Measurements from ENCODE around the gene RBM11.
"Not testable (repeated sequence)": the region's sequence is repeated elsewhere in the genome, so short reads cannot be mapped to it uniquely, and the experiment has no call there.

RBM11 gene, protein sequence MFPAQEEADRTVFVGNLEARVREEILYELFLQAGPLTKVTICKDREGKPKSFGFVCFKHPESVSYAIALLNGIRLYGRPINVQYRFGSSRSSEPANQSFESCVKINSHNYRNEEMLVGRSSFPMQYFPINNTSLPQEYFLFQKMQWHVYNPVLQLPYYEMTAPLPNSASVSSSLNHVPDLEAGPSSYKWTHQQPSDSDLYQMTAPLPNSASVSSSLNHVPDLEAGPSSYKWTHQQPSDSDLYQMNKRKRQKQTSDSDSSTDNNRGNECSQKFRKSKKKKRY

GRCh38 chr21:14215971-14216641, at the start of gene RBM11:
Gene RBM11, plus strand, starts transcription at chr21:14216157. Its CDS starts 30 bp downstream, at chr21:14216187.
- DNase-seq = peak; percentile 81

DNA sequence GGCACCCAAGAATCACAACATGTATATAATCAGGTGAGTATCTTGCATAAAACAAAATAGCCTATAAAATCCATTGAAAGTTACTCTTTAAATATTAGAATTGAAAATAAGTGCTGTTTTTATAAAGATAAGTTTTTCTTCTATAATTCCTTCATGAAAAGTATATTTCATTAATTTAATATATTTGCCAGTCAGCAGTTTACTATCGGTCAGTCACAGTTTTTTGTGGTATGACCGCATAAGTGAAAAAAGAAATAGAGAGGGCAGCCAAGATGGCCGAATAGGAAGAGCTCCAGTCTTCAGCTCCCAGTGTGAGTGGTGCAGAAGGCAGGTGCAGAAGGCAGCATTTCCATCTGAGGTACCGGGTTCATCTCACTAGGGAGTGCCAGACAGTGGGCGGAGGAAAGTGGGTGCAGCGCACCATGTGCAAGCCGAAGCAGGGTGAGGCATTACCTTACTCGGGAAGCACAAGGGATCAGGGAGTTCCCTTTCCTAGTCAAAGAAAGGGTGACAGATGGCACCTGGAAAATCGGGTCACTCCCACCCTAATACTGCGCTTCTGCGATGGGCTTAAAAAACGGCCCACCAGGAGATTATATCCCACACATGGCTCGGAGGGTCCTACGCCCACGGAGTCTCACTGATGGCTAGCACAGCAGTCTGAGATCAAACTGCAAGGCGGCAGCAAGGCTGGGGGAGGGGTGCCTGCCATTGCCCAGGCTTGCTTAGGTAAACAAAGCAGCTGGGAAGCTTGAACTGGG, 49.3 kb upstream of the RBM11 start:
- DNase-seq = not testable (repeated sequence)

DNA sequence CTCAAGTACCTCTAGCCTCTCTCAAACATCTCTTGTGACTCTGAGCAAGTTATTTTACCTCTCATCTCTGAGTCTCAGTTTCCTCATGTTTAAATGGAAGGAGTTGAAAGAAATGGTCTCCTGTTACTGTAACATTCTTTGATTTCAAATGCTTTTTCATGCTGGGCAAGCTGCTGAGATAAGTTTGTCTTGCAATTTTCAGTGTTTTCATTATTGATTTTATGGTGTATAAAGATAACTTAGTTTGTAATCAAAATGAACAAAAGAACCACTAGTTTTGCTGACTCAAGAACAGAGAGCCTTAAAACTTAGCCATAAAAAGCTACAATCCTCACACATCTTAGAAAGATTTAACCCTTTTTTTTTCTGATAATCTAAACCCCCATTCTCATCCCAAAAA, 9.7 kb upstream of the RBM11 start:
- DNase-seq = no peak

- no peak for DNase-seq
Measured at GRCh38 chr21:14210738-14211137, 5.2 kb upstream of the RBM11 start, which contains the start of gene LIPI. Gene LIPI, minus strand, starts transcription at chr21:14210955. Its CDS starts 110 bp downstream, at chr21:14210845.

DNA sequence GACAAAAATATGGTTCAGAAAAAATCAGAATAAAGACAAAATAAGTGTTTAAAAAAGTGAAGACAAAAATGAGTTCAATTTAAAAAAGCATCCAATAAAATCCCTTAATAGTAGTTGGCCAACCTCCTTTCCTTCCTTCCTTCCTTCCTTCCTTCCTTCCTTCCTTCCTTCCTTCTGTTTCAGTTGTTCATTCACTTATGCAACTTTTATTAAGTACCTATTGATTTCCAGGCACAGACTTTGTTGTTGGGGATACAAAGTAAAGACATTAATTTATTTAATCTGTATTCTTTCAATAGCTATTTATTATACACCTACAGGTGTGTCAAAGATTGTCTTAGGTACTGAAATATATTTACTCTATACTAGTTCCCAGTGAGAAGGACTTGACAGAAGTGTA, 2.8 kb upstream of the RBM11 start:
- no peak for DNase-seq

DNA sequence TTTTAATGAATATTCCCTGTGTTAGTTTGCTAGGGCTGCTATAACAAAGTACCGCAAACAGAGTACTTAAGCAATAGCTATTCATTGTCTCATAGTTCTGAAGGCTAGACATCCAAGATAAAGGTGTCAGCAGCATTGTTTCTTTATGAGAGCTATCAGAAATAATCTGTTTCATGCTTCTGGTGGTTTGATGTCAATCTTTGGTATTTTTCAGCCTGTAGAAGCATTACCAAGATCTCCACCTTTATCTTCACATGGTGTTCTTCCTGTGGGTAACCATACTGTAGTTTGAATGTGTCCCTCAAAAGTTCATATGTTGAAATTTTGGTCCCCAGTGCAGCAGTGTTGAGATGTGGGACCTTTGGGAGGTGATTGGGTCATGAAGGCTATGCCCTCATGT, 7.4 kb downstream of the RBM11 start:
- DNase-seq = no peak

DNA sequence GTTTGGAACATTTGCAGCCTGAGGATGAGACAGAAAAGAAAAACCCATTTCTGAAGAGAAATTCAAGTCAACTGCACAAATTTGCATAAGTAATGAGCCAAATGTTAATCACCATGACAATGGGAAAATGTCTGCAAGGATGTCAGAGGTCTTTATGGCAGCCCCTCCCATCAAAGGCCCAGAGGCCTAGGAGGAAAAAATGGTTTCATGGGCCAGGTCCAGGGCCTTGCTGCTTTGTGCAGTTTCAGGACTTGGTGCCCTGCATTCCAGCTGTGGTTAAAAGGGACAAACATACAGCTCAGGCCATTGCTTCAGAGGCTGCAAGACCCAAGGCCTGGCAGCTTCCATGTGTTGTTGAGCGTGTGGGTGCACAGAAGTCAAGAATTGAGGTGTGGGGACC, 13.4 kb downstream of the RBM11 start:
- no peak for DNase-seq

- DNase-seq = no peak
Measured at GRCh38 chr21:14235101-14235500, 19.1 kb downstream of the RBM11 start.

DNA sequence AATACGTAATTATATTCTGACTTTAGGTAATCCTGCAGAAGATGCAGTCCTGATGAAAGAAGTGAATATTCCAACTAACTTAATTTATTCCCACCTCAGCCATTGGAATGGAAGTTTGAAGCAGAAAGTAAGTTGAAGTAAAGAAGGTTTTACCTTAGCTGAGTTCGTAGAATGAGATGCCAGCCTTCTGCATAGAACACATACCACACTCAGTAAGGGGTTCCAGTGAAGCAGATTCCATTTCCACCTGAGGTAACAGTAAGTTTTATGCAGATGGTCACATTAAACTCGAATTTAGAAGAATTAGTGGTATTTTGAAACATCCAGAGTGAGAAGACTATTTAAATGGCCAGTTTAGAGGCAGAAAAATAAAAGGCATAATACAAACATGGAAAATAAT, 20.2 kb downstream of the RBM11 start:
- no peak for DNase-seq

DNA sequence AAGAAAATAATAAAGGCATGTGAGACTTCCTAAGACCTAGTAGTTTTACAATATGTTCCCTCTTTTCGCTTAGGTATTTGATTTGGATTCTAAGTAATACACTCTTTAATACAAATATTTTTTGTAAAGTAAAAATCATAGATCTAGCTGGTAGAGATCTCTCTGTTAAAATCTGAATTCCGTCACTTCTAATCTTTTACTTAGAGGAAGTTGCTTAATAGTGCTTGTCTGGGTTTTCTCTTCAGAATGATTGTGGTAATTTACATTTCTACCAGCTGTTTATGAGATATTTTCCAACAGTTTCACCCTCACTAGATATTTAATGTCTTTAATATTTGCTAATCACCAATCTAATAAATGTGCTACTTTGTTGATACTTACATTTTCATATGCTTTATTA, 23.3 kb downstream of the RBM11 start:
- DNase-seq = peak; percentile 14

GRCh38 chr21:14241297-14241696, 25.3 kb downstream of the RBM11 start:
- peak; percentile 24 for DNase-seq

DNA sequence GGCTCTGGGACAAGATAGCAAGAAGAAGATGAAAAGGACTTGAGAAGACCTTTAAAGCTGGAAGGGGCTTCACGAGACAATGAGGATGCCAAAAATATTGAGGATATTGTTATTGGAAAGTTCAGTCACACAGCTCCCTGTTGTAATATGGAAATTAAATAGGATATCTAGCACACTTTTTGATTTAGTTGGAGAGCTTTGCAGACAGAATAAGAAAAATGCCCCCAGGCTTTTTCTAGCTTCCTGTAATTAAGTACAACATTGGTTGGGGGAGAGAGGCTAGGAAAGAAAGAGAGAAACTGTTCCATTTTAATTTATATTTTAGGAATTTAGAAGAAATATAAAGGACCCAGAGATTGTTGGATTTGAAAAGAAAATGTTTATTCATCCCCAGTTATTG, 27.5 kb downstream of the RBM11 start:
- DNase-seq = no peak

- DNase-seq = no peak
Measured at GRCh38 chr21:14243874-14244273, 27.9 kb downstream of the RBM11 start.

GRCh38 chr21:14244911-14245310, 29.0 kb downstream of the RBM11 start:
- DNase-seq = no peak

DNA sequence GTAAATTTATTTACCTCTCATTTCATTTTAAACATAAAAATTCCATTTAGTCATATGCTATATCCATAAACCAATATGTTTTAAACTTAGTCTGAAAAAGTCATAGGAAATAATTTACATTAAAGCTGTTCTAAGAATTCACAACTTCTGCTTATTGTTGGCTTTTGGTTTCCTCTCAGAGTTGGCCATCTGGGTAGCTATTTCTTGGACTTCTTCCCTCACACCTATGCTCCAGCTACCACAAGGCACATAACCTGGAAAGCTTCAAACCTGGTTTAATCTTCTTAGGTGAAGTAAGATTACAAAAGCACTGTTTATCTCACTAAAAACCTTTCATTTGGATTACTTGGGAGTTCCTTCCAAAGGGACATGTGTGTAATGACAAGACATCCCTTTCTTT, 29.8 kb downstream of the RBM11 start:
- no peak for DNase-seq

DNA sequence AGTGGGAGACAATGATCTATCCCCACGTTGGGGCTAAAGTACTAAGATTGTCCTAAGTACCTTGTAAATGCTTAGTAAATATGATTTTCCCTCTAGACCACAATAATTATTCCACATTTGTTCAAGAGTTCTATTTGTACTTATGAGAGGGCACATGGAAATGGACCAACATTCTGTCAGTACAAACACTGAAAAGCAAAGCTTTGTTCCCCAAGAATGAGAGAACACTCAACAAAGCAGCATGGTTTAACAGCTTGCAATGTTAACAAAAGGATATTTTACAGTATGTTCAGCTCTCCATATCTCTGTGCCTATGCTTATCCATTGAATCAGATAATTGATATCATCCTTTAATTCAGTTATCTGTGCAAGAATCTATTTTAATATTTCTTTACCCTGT, 35.4 kb downstream of the RBM11 start:
- no peak for DNase-seq

DNA sequence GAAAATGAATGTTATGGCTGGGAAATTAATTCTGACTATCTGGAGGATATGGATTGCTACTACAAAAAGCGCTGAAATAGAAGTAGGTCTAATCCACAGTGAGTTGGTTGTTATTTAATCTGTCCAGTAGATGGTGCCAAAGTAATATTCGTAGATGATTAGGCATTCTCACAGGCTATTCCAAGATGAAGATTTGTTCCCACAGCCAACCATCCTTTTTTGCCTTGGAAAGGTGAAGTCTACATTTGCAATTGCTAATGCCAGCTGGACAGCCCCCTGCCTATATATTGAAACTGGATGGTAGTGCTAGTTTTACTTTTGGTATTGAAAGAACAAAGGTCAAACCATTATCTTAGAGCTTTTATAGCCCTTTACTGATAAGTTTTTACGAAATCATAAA, 43.8 kb downstream of the RBM11 start:
- DNase-seq = peak; percentile 56

- no peak for DNase-seq
Measured at GRCh38 chr21:14260174-14260764, 44.3 kb downstream of the RBM11 start.

DNA sequence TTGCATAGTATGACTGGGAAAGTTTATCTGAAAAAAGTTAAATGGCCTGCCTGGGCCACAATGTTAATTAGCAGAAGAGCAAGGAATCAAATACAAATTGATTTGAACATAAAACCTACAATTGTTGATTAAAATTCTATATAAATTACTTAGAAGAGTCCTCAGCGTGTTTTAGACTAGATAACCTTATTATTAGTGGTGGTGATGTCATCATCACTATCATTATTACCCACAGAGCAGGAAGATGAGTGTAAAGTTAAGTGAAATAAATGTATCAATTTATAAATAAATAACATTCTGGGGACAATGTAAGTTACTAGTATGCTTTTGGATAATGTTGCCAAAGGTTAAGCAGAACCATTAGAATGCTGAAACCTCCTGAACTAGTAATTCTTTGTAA, 46.1 kb downstream of the RBM11 start:
- DNase-seq = no peak

GRCh38 chr21:14263879-14264278, 47.9 kb downstream of the RBM11 start:
- DNase-seq = no peak

- no peak for DNase-seq
Measured at GRCh38 chr21:14265023-14265422, 49.1 kb downstream of the RBM11 start.

GRCh38 chr21:14267076-14267475, 51.1 kb downstream of the RBM11 start:
- no peak for DNase-seq

GRCh38 chr21:14270631-14271030, 54.7 kb downstream of the RBM11 start:
- DNase-seq = no peak

DNA sequence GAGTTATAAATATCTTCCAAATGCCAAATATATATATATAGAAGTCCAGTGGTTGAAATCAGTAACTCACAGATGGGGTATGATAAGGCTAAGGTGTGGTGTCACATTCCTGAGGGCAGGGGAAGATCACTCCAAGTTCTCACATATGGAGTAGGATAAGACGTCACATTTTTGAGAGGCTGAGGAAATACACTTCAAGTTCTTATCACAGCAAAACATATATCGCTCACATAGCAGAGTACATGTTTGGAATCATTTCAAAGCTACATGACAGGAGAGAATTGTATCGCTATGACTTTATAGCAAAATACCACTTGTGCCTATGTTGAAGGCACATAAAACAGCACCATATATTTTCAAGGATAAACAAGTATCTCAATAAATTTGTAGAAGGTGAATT, 55.1 kb downstream of the RBM11 start:
- no peak for DNase-seq

Measured in suppressor macrophage treated with lipopolysaccharide for 4 hours (primary cell).